Suprapubic skin (tissue), 3 donors: ENCODE results near the gene GALNT6.

Source experiments
- POLR2A ChIP-seq, 2 donors: fragments of 450-650 bp; IDR thresholded peaks; one replicate each; pipeline ENCODE4 v1.6.1; 2017; ENCODE audit warnings: antibody characterized with exemption in 2 of 2, mild to moderate bottlenecking in 2 of 2, moderate library complexity in 2 of 2
- TF ChIP-seq, protein P1 (sequence below), 2 donors: fragments of 200-600 bp in 1 of 2; fragments of 450-650 bp in 1 of 2; sonication (generic) in 1 of 2; IDR thresholded peaks; one replicate each; pipeline ENCODE4 v1.5.1; 2016 to 2019; ENCODE audit warnings: antibody characterized with exemption in 2 of 2, mild to moderate bottlenecking in 1 of 2, moderate library complexity in 1 of 2

DNA sequence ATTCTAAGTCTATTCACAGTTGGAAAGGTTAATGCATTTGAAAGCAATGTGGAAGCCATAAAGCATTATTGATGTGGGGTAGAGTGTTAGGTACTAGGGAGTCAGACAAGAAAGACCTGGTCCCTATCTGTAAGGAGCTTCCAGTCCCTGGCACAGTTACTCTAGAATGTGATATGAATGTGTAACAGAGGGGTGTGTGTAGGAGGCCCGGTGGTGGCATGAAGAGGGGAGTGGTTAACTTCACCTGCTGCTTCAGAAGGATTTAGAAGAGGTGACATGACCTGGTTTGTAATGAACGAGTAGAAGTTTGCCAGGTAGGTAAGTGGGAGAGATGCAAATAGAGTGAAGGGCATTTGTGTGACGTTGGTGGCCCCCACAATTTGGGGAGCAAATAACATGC is 15.1 kb upstream of the GALNT6 start:
- TF ChIP-seq POLR2A (IDR thresholded peaks at IDR 0.05): no peak
- TF ChIP-seq, protein P1, sequence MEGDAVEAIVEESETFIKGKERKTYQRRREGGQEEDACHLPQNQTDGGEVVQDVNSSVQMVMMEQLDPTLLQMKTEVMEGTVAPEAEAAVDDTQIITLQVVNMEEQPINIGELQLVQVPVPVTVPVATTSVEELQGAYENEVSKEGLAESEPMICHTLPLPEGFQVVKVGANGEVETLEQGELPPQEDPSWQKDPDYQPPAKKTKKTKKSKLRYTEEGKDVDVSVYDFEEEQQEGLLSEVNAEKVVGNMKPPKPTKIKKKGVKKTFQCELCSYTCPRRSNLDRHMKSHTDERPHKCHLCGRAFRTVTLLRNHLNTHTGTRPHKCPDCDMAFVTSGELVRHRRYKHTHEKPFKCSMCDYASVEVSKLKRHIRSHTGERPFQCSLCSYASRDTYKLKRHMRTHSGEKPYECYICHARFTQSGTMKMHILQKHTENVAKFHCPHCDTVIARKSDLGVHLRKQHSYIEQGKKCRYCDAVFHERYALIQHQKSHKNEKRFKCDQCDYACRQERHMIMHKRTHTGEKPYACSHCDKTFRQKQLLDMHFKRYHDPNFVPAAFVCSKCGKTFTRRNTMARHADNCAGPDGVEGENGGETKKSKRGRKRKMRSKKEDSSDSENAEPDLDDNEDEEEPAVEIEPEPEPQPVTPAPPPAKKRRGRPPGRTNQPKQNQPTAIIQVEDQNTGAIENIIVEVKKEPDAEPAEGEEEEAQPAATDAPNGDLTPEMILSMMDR (IDR thresholded peaks at IDR 0.05): no peak
